ENCODE data around the gene MRPL52.

The MRPL52 gene

GRCh38 chr14:22870811-22871223, 41.1 kb downstream of the MRPL52 start:
- Histone ChIP-seq H3K4me1 (peaks cover 12% of the 10 kb centered on the region), H2AFZ (peak overlapping the region; percentile 85), H3K79me2 (peaks cover 2% of the 10 kb centered on the region), H3K27me3 (ENCODE audit: control insufficient read depth, insufficient read depth, low read length) (no peaks in the 10 kb centered on the region), H3K9me3 (ENCODE audit: control insufficient read depth, low read length) (no peaks in the 10 kb centered on the region), H3K4me2 (ENCODE audit: low read length) (peak overlapping the region; percentile 67), H3K4me3 (ENCODE audit: low read depth, low read length) (peak overlapping the region; percentile 88), H3K36me3 (ENCODE audit: control insufficient read depth, insufficient read depth, low read length) (no peaks in the 10 kb centered on the region), H3K9ac (peak overlapping the region; percentile 13), H3K27ac (peak overlapping the region; percentile 94)
- no peak for TF ChIP-seq CTCF (IDR thresholded peaks at IDR 0.05)

DNA sequence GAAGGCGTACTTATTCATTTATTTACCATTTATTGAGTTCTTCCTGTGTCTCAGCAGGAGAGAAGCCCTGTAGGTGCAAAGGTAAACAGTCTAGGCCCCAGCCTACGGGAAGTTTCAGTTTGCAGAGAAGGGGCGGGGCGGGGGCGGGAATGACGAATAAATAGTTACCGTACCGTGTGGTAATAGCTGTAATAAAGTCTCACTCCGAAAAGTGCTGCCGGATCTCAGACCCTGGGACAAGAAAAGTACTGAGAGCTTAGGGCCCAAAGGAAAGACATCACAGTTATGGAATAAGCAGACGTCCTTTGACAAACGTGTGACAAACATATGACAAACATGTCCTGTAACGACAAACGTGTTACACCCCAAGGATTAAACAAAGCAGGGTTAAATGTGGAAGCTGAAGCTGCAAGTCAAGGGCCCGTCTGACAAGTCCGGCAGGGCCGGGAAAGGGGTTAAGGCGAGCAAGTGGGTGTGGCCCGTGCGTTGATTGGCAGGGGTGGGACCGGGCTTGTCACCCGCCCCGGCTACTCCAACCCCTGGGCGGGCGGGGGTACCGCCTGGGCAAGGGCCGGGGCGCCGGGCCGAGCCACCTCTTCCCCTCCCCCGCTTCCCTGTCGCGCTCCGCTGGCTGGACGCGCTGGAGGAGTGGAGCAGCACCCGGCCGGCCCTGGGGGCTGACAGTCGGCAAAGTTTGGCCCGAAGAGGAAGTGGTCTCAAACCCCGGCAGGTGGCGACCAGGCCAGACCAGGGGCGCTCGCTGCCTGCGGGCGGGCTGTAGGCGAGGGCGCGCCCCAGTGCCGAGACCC, 41.7 kb downstream of the MRPL52 start, which contains the start of gene LRP10:
LRP10 (plus strand) TSS at position 517 of the 809 bp plus-strand sequence. CDS start 564 bp downstream, outside the sequence.
- Histone ChIP-seq H2AFZ (peak within 1 kb of the TSS; percentile 85), H3K27ac (peak within 1 kb of the TSS; percentile 94), H3K4me1 (peaks cover 12% of the 10 kb centered on the region), H3K4me3 (ENCODE audit: low read depth, low read length) (peak within 1 kb of the TSS; percentile 88), H3K9ac (peak within 1 kb of the TSS; percentile 50), H3K79me2 (peaks cover 2% of the 10 kb centered on the region), H3K4me2 (ENCODE audit: low read length) (peak within 1 kb of the TSS; percentile 67), H3K36me3 (ENCODE audit: control insufficient read depth, insufficient read depth, low read length) (no peaks in the 10 kb centered on the region), H3K27me3 (ENCODE audit: control insufficient read depth, insufficient read depth, low read length) (no peaks in the 10 kb centered on the region), H3K9me3 (ENCODE audit: control insufficient read depth, low read length) (no peaks in the 10 kb centered on the region)
- peak; percentile 13 for TF ChIP-seq CTCF (IDR thresholded peaks at IDR 0.05)

GRCh38 chr14:22872033-22872832, 42.5 kb downstream of the MRPL52 start:
- H3K27ac ChIP-seq, result peak overlapping the region; percentile 94
- H3K27me3 ChIP-seq (ENCODE audit: control insufficient read depth, insufficient read depth, low read length), result no peaks in the 10 kb centered on the region
- H3K9ac ChIP-seq, result peak overlapping the region; percentile 50
- no peaks in the 10 kb centered on the region for H3K9me3 ChIP-seq (ENCODE audit: control insufficient read depth, low read length)
- peak overlapping the region; percentile 88 for H3K4me3 ChIP-seq (ENCODE audit: low read depth, low read length)
- H3K36me3 ChIP-seq (ENCODE audit: control insufficient read depth, insufficient read depth, low read length), result no peaks in the 10 kb centered on the region
- H3K79me2 ChIP-seq, result peaks cover 2% of the 10 kb centered on the region
- peaks cover 12% of the 10 kb centered on the region for H3K4me1 ChIP-seq
- peak overlapping the region; percentile 67 for H3K4me2 ChIP-seq (ENCODE audit: low read length)
- peak overlapping the region; percentile 85 for H2AFZ ChIP-seq
- TF ChIP-seq CTCF (IDR thresholded peaks at IDR 0.05), result peak; percentile 99

DNA sequence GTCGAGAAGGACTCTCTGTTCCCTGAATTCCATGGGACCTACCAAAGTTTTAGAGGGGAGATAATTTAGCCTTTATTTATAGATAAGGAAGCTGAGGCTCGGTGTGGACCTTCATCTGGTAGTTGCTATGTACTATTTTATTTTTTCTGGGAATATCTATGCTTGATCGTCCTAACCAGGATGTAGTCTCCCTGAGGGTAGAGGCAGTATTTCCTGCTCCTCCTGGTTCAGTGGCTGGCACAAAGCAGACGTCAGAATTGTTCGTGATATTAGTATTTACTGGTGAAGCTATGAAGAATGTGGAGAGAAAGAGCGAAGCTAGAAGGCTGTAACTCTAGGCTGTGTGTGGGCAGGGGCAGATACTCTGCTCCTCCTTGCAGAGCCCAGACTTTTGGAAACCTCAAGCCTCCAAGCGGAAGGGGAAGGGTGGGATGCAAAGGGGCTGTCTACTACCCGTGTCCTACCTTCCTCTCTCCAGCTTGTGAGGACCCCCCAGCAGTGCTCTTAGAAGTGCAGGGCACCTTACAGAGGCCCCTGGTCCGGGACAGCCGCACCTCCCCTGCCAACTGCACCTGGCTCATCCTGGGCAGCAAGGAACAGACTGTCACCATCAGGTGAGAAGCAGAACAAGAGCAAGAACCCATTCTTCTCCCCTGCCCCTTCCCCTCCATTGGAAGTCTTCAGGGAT, 43.3 kb downstream of the MRPL52 start:
- Histone ChIP-seq H3K4me3 (ENCODE audit: low read depth, low read length) (peak overlapping the region; percentile 88), H3K27me3 (ENCODE audit: control insufficient read depth, insufficient read depth, low read length) (no peaks in the 10 kb centered on the region), H3K27ac (peak overlapping the region; percentile 94), H3K4me2 (ENCODE audit: low read length) (peak overlapping the region; percentile 67), H3K9ac (peak overlapping the region; percentile 50), H3K36me3 (ENCODE audit: control insufficient read depth, insufficient read depth, low read length) (no peaks in the 10 kb centered on the region), H3K9me3 (ENCODE audit: control insufficient read depth, low read length) (no peaks in the 10 kb centered on the region), H2AFZ (peak overlapping the region; percentile 85), H3K79me2 (peaks cover 2% of the 10 kb centered on the region), H3K4me1 (peaks cover 12% of the 10 kb centered on the region)
- TF ChIP-seq CTCF (IDR thresholded peaks at IDR 0.05), result no peak

Measured in parathyroid adenoma (tissue), 2 donors.